Measurements from ENCODE around the gene GRK1. TPM values are rescaled to one million over a fixed set of nuclear protein-coding genes. Genes with fewer than 3 reads are reported as not detected.
A peak's percentile ranks its signal among the peaks of the same experiment; 100 is the strongest.
"Not testable (repeated sequence)": the region's sequence is repeated elsewhere in the genome, so short reads cannot be mapped to it uniquely, and the experiment has no call there.

Gene GRK1
- total RNA-seq, 4 donors from 2014 or later, result 0.88 to 1.7 TPM; not detected in 2

- peak overlapping the region; percentile 39 to 73 (median 49) for H3K27ac ChIP-seq
- H3K4me1 ChIP-seq, result peaks cover 0 to 7% (median 2%) of the 10 kb centered on the region in 4 donors
- no peaks in the 10 kb centered on the region for H3K27me3 ChIP-seq
- peaks cover 0 to 3% (median 0%) of the 10 kb centered on the region in 4 donors for H3K9me3 ChIP-seq
- no peak for TF ChIP-seq POLR2A (IDR thresholded peaks at IDR 0.05)
- TF ChIP-seq CTCF (IDR thresholded peaks at IDR 0.05), result peak; percentile 71 to 84 (median 79)
- no peaks in the 10 kb centered on the region for H3K36me3 ChIP-seq
- H3K4me3 ChIP-seq, result peak overlapping the region; percentile 37 to 51 (median 42)
- DNase-seq, result peak; percentile 72 to 84 (median 83)
Observed at GRCh38 chr13:113724780-113725315, 57.8 kb downstream of the GRK1 start.

GRCh38 chr13:113725329-113726105 lies 58.5 kb downstream of the GRK1 start:
- not testable (repeated sequence) for H3K27me3 ChIP-seq, H3K9me3 ChIP-seq, H3K4me1 ChIP-seq, H3K36me3 ChIP-seq
- peak overlapping the region in 3 of 4 donors; percentile 49 to 73 (median 49) for H3K27ac ChIP-seq
- peak overlapping the region; percentile 37 to 51 (median 42) for H3K4me3 ChIP-seq
- DNase-seq, result peak in 2 of 3 donors; percentile 43 to 72

- H3K9me3 ChIP-seq, H3K4me1 ChIP-seq, H3K36me3 ChIP-seq, H3K27me3 ChIP-seq, DNase-seq: not testable (repeated sequence)
- Histone ChIP-seq H3K27ac (peak overlapping the region in 2 of 4 donors; percentile 44 to 46), H3K4me3 (peak overlapping the region in 2 of 4 donors; percentile 28 to 29)
Observed at GRCh38 chr13:113726106-113726821, 59.2 kb downstream of the GRK1 start.

- Histone ChIP-seq H3K4me3 (no peak overlapping the region), H3K4me1 (peaks cover 0 to 7% (median 2%) of the 10 kb centered on the region in 4 donors), H3K27ac (no peak overlapping the region), H3K27me3 (no peaks in the 10 kb centered on the region), H3K9me3 (peaks cover 0 to 3% (median 0%) of the 10 kb centered on the region in 4 donors), H3K36me3 (no peaks in the 10 kb centered on the region)
- peak in 1 of 3 donors; percentile 50 for DNase-seq
- TF ChIP-seq CTCF (IDR thresholded peaks at IDR 0.05) (no peak), POLR2A (IDR thresholded peaks at IDR 0.05) (no peak)
Observed at GRCh38 chr13:113726961-113727411, 60.0 kb downstream of the GRK1 start.

- Histone ChIP-seq H3K36me3 (no peaks in the 10 kb centered on the region), H3K4me3 (no peak overlapping the region), H3K27me3 (no peaks in the 10 kb centered on the region), H3K9me3 (peaks cover 0 to 3% (median 0%) of the 10 kb centered on the region in 4 donors), H3K4me1 (peaks cover 0 to 7% (median 2%) of the 10 kb centered on the region in 4 donors), H3K27ac (no peak overlapping the region)
- peak in 1 of 3 donors; percentile 40 for DNase-seq
- TF ChIP-seq POLR2A (IDR thresholded peaks at IDR 0.05) (no peak), CTCF (IDR thresholded peaks at IDR 0.05) (no peak)
Observed at GRCh38 chr13:113728571-113729054, 61.6 kb downstream of the GRK1 start.

- Histone ChIP-seq H3K4me3 (no peak overlapping the region), H3K4me1 (peaks cover 0 to 5% (median 2%) of the 10 kb centered on the region in 4 donors), H3K36me3 (no peaks in the 10 kb centered on the region), H3K27ac (no peak overlapping the region), H3K27me3 (no peaks in the 10 kb centered on the region), H3K9me3 (peaks cover 0 to 3% (median 0%) of the 10 kb centered on the region in 4 donors)
- TF ChIP-seq POLR2A (IDR thresholded peaks at IDR 0.05), result no peak
- no peak for TF ChIP-seq CTCF (IDR thresholded peaks at IDR 0.05)
- peak in 1 of 3 donors; percentile 48 for DNase-seq
Observed at GRCh38 chr13:113729187-113730019, 62.4 kb downstream of the GRK1 start.

All from Peyer's patch (tissue), 4 donors.